ENCODE measurements around the gene ANO4. TPM values are rescaled to one million over a fixed set of nuclear protein-coding genes. Genes with fewer than 3 reads are reported as not detected.

Gene ANO4
- polyA plus RNA-seq, 1 donor (not counting 4 experiments of a cell fraction or from before 2014, with no cell fraction given), result 18.1 TPM

- no peak overlapping the region for H3K4me3 ChIP-seq (ENCODE audit: control insufficient read depth in 2 of 3, extremely low read depth in 1 of 3, insufficient read depth in 2 of 3, low read depth in 1 of 3, low read length in 3 of 3)
- H3K79me2 ChIP-seq (ENCODE audit: control insufficient read depth, insufficient read depth, low read length), result no peaks in the 10 kb centered on the region
- no peaks in the 10 kb centered on the region for H3K4me1 ChIP-seq (ENCODE audit: control insufficient read depth, extremely low read depth, insufficient read depth, low read length)
- H3K9ac ChIP-seq (ENCODE audit: control insufficient read depth, extremely low read depth, insufficient read depth, low read length), result no peak overlapping the region
- TF ChIP-seq EZH2 (IDR thresholded peaks at IDR 0.05; ENCODE audit: low read length), result no peak
- TF ChIP-seq, protein P1, sequence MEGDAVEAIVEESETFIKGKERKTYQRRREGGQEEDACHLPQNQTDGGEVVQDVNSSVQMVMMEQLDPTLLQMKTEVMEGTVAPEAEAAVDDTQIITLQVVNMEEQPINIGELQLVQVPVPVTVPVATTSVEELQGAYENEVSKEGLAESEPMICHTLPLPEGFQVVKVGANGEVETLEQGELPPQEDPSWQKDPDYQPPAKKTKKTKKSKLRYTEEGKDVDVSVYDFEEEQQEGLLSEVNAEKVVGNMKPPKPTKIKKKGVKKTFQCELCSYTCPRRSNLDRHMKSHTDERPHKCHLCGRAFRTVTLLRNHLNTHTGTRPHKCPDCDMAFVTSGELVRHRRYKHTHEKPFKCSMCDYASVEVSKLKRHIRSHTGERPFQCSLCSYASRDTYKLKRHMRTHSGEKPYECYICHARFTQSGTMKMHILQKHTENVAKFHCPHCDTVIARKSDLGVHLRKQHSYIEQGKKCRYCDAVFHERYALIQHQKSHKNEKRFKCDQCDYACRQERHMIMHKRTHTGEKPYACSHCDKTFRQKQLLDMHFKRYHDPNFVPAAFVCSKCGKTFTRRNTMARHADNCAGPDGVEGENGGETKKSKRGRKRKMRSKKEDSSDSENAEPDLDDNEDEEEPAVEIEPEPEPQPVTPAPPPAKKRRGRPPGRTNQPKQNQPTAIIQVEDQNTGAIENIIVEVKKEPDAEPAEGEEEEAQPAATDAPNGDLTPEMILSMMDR (optimal IDR thresholded peaks at IDR 0.05 in 1 of 3, IDR thresholded peaks at IDR 0.05 in 1 of 3, conservative IDR thresholded peaks at IDR 0.05 in 1 of 3; ENCODE audit: extremely low read depth in 1 of 3, insufficient read depth in 2 of 3, low read length in 3 of 3), result no peak
- H3K9me1 ChIP-seq (ENCODE audit: control insufficient read depth, extremely low read depth, insufficient read depth, low read length), result no peaks in the 10 kb centered on the region
- no peak overlapping the region for H3K27ac ChIP-seq (ENCODE audit: control insufficient read depth, insufficient read depth, low read length)
- no peaks in the 10 kb centered on the region for H3K9me3 ChIP-seq (ENCODE audit: control insufficient read depth, low read depth, low read length)
- H3K4me2 ChIP-seq (ENCODE audit: control insufficient read depth, extremely low read depth, insufficient read depth, low read depth, low read length), result no peak overlapping the region
- H3K36me3 ChIP-seq (ENCODE audit: control insufficient read depth in 2 of 2, extremely low read depth in 1 of 2, insufficient read depth in 2 of 2, low read length in 2 of 2), result no peaks in the 10 kb centered on the region
- H4K20me1 ChIP-seq (ENCODE audit: control insufficient read depth, extremely low read depth, insufficient read depth, low read length), result no peaks in the 10 kb centered on the region
- no peak overlapping the region for H2AFZ ChIP-seq (ENCODE audit: control insufficient read depth, low read length)
- DNase-seq (ENCODE audit: low read depth, low spot score) (no peak), FAIRE-seq (no peak)
- no peaks in the 10 kb centered on the region for H3K27me3 ChIP-seq (ENCODE audit: control insufficient read depth, extremely low read depth, insufficient read depth, low read length)
- dilution Hi-C loops (cut with MboI; ENCODE audit: extremely low pct_ligation_motif_present, low sequenced_read_pairs), result no loop called here
Measured at GRCh38 chr12:100920493-100920892, 125.9 kb downstream of the ANO4 start.

DNA sequence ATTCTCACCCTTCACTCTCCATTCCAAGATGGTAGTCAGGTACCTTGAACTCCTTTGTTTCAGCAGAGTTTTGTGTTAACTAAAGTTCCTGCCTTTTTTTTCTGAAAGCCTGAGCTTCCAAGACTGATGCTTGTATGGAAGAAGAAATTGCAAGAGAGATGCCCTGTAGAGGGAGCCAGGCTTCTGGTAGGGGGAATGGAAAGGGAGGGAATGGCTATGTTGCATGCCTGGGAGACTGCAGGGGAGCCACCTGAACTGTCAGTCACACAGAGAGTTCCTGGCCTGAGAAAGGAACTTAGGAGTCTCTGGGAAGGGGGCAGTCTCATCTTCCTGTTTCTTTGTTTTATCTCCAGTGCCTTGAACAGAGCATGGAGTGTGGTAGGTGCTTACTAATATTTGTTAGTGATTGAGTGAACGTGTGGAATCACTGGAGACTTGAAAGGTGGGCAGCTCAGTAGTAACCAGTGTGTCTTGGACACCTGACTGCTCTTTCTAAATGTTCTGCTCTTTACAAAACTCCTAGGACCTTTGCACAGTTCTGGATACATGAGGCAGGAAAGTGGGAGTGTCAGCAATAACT, 132.2 kb downstream of the ANO4 start:
- TF ChIP-seq, protein P1 (optimal IDR thresholded peaks at IDR 0.05 in 1 of 3, IDR thresholded peaks at IDR 0.05 in 1 of 3, conservative IDR thresholded peaks at IDR 0.05 in 1 of 3; ENCODE audit: extremely low read depth in 1 of 3, insufficient read depth in 2 of 3, low read length in 3 of 3), result peak; percentile 48 to 69 (median 58)
- no peak for TF ChIP-seq EZH2 (IDR thresholded peaks at IDR 0.05; ENCODE audit: low read length)
- no peaks in the 10 kb centered on the region for H3K79me2 ChIP-seq (ENCODE audit: control insufficient read depth, insufficient read depth, low read length)
- dilution Hi-C loops (cut with MboI; ENCODE audit: extremely low pct_ligation_motif_present, low sequenced_read_pairs), result no loop called here
- no peak overlapping the region for H3K4me3 ChIP-seq (ENCODE audit: control insufficient read depth in 2 of 3, extremely low read depth in 1 of 3, insufficient read depth in 2 of 3, low read depth in 1 of 3, low read length in 3 of 3)
- no peak overlapping the region for H3K9ac ChIP-seq (ENCODE audit: control insufficient read depth, extremely low read depth, insufficient read depth, low read length)
- no peaks in the 10 kb centered on the region for H3K9me3 ChIP-seq (ENCODE audit: control insufficient read depth, low read depth, low read length)
- H3K4me1 ChIP-seq (ENCODE audit: control insufficient read depth, extremely low read depth, insufficient read depth, low read length), result peaks cover 18% of the 10 kb centered on the region
- H3K27me3 ChIP-seq (ENCODE audit: control insufficient read depth, extremely low read depth, insufficient read depth, low read length), result no peaks in the 10 kb centered on the region
- H4K20me1 ChIP-seq (ENCODE audit: control insufficient read depth, extremely low read depth, insufficient read depth, low read length), result no peaks in the 10 kb centered on the region
- no peaks in the 10 kb centered on the region for H3K9me1 ChIP-seq (ENCODE audit: control insufficient read depth, extremely low read depth, insufficient read depth, low read length)
- no peak overlapping the region for H3K4me2 ChIP-seq (ENCODE audit: control insufficient read depth, extremely low read depth, insufficient read depth, low read depth, low read length)
- no peak overlapping the region for H3K27ac ChIP-seq (ENCODE audit: control insufficient read depth, insufficient read depth, low read length)
- H2AFZ ChIP-seq (ENCODE audit: control insufficient read depth, low read length), result no peak overlapping the region
- FAIRE-seq (peak; percentile 23), DNase-seq (ENCODE audit: low read depth, low spot score) (no peak)
- no peaks in the 10 kb centered on the region for H3K36me3 ChIP-seq (ENCODE audit: control insufficient read depth in 2 of 2, extremely low read depth in 1 of 2, insufficient read depth in 2 of 2, low read length in 2 of 2)

Measured in keratinocyte (primary cell).